Measurements from ENCODE around the gene NUDT16L1.
"Not testable (repeated sequence)": the region's sequence is repeated elsewhere in the genome, so short reads cannot be mapped to it uniquely, and the experiment has no call there.

Gene NUDT16L1

GRCh38 chr16:4729876-4730275 is 36.5 kb downstream of the NUDT16L1 start:
- H3K9me3 ChIP-seq (ENCODE audit: control insufficient read depth, low read length), result no peaks in the 10 kb centered on the region
- H3K27me3 ChIP-seq (ENCODE audit: control insufficient read depth, insufficient read depth, low read length), result no peaks in the 10 kb centered on the region
- H3K4me3 ChIP-seq (ENCODE audit: low read length), result no peak overlapping the region
- peaks cover under 1% of the 10 kb centered on the region for H3K4me1 ChIP-seq (ENCODE audit: control insufficient read depth, insufficient read depth, low read length)
- no peaks in the 10 kb centered on the region for H3K36me3 ChIP-seq (ENCODE audit: control insufficient read depth, insufficient read depth, low read length)
- H3K9ac ChIP-seq (ENCODE audit: low read length), result no peak overlapping the region

GRCh38 chr16:4733211-4733742 is 39.9 kb downstream of the NUDT16L1 start:
- H3K36me3 ChIP-seq (ENCODE audit: control insufficient read depth, insufficient read depth, low read length), result no peaks in the 10 kb centered on the region
- peak overlapping the region; percentile 71 for H3K9ac ChIP-seq (ENCODE audit: low read length)
- H3K4me1 ChIP-seq (ENCODE audit: control insufficient read depth, insufficient read depth, low read length), result peaks cover 6% of the 10 kb centered on the region
- no peaks in the 10 kb centered on the region for H3K27me3 ChIP-seq (ENCODE audit: control insufficient read depth, insufficient read depth, low read length)
- H3K4me3 ChIP-seq (ENCODE audit: low read length), result peak overlapping the region; percentile 98
- no peaks in the 10 kb centered on the region for H3K9me3 ChIP-seq (ENCODE audit: control insufficient read depth, low read length)

- no peaks in the 10 kb centered on the region for H3K9me3 ChIP-seq (ENCODE audit: control insufficient read depth, low read length)
- H3K4me3 ChIP-seq (ENCODE audit: low read length), result peak overlapping the region; percentile 98
- H3K4me1 ChIP-seq (ENCODE audit: control insufficient read depth, insufficient read depth, low read length), result peaks cover 6% of the 10 kb centered on the region
- H3K27me3 ChIP-seq (ENCODE audit: control insufficient read depth, insufficient read depth, low read length), result no peaks in the 10 kb centered on the region
- peak overlapping the region; percentile 71 for H3K9ac ChIP-seq (ENCODE audit: low read length)
- H3K36me3 ChIP-seq (ENCODE audit: control insufficient read depth, insufficient read depth, low read length), result no peaks in the 10 kb centered on the region
These were observed 40.3 kb downstream of the NUDT16L1 start for GRCh38 chr16:4733747-4734062.

GRCh38 chr16:4734063-4734729 is 40.8 kb downstream of the NUDT16L1 start, which contains the start of the genes ANKS3 and DNAAF8:
Gene ANKS3, minus strand, starts transcription at chr16:4734271. Its CDS starts 4,122 bp downstream, at chr16:4730149.
Gene DNAAF8, plus strand, starts transcription at chr16:4734537. Its CDS starts 1,978 bp downstream, at chr16:4736515.
- peak within 1 kb of the TSS; percentile 71 for H3K9ac ChIP-seq (ENCODE audit: low read length)
- H3K4me1 ChIP-seq (ENCODE audit: control insufficient read depth, insufficient read depth, low read length), result peaks cover 6% of the 10 kb centered on the region
- no peaks in the 10 kb centered on the region for H3K36me3 ChIP-seq (ENCODE audit: control insufficient read depth, insufficient read depth, low read length)
- peak within 1 kb of the TSS; percentile 98 for H3K4me3 ChIP-seq (ENCODE audit: low read length)
- no peaks in the 10 kb centered on the region for H3K27me3 ChIP-seq (ENCODE audit: control insufficient read depth, insufficient read depth, low read length)
- no peaks in the 10 kb centered on the region for H3K9me3 ChIP-seq (ENCODE audit: control insufficient read depth, low read length)

GRCh38 chr16:4734730-4735535 is 41.6 kb downstream of the NUDT16L1 start:
- Histone ChIP-seq H3K4me3 (ENCODE audit: low read length) (peak overlapping the region; percentile 98), H3K36me3 (ENCODE audit: control insufficient read depth, insufficient read depth, low read length) (no peaks in the 10 kb centered on the region), H3K27me3 (ENCODE audit: control insufficient read depth, insufficient read depth, low read length) (no peaks in the 10 kb centered on the region), H3K4me1 (ENCODE audit: control insufficient read depth, insufficient read depth, low read length) (peaks cover 6% of the 10 kb centered on the region), H3K9ac (ENCODE audit: low read length) (peak overlapping the region; percentile 5), H3K9me3 (ENCODE audit: control insufficient read depth, low read length) (no peaks in the 10 kb centered on the region)

GRCh38 chr16:4736546-4736945 is 43.2 kb downstream of the NUDT16L1 start:
- no peaks in the 10 kb centered on the region for H3K9me3 ChIP-seq (ENCODE audit: control insufficient read depth, low read length)
- H3K4me1 ChIP-seq (ENCODE audit: control insufficient read depth, insufficient read depth, low read length), result peaks cover 6% of the 10 kb centered on the region
- no peak overlapping the region for H3K9ac ChIP-seq (ENCODE audit: low read length)
- H3K4me3 ChIP-seq (ENCODE audit: low read length), result no peak overlapping the region
- no peaks in the 10 kb centered on the region for H3K27me3 ChIP-seq (ENCODE audit: control insufficient read depth, insufficient read depth, low read length)
- H3K36me3 ChIP-seq (ENCODE audit: control insufficient read depth, insufficient read depth, low read length), result no peaks in the 10 kb centered on the region

GRCh38 chr16:4737545-4737944 is 44.2 kb downstream of the NUDT16L1 start:
- H3K4me3 ChIP-seq (ENCODE audit: low read length), result no peak overlapping the region
- no peaks in the 10 kb centered on the region for H3K27me3 ChIP-seq (ENCODE audit: control insufficient read depth, insufficient read depth, low read length)
- H3K4me1 ChIP-seq (ENCODE audit: control insufficient read depth, insufficient read depth, low read length), result peaks cover 6% of the 10 kb centered on the region
- H3K9me3 ChIP-seq (ENCODE audit: control insufficient read depth, low read length), result no peaks in the 10 kb centered on the region
- no peaks in the 10 kb centered on the region for H3K36me3 ChIP-seq (ENCODE audit: control insufficient read depth, insufficient read depth, low read length)
- H3K9ac ChIP-seq (ENCODE audit: low read length), result no peak overlapping the region

- not testable (repeated sequence) for H3K9me3 ChIP-seq (ENCODE audit: control insufficient read depth, low read length); H3K36me3 ChIP-seq (ENCODE audit: control insufficient read depth, insufficient read depth, low read length); H3K9ac ChIP-seq (ENCODE audit: low read length); H3K27me3 ChIP-seq (ENCODE audit: control insufficient read depth, insufficient read depth, low read length); H3K4me3 ChIP-seq (ENCODE audit: low read length)
- H3K4me1 ChIP-seq (ENCODE audit: control insufficient read depth, insufficient read depth, low read length), result peaks cover 14% of the 10 kb centered on the region
These were observed 45.0 kb downstream of the NUDT16L1 start for GRCh38 chr16:4738370-4738769.

GRCh38 chr16:4743226-4743878 is 50.0 kb downstream of the NUDT16L1 start:
- Histone ChIP-seq H3K27me3 (ENCODE audit: control insufficient read depth, insufficient read depth, low read length) (no peaks in the 10 kb centered on the region), H3K9ac (ENCODE audit: low read length) (peak overlapping the region; percentile 45), H3K4me1 (ENCODE audit: control insufficient read depth, insufficient read depth, low read length) (peaks cover 11% of the 10 kb centered on the region), H3K9me3 (ENCODE audit: control insufficient read depth, low read length) (no peaks in the 10 kb centered on the region), H3K4me3 (ENCODE audit: low read length) (no peak overlapping the region), H3K36me3 (ENCODE audit: control insufficient read depth, insufficient read depth, low read length) (no peaks in the 10 kb centered on the region)

- Histone ChIP-seq H3K9me3 (ENCODE audit: control insufficient read depth, low read length) (no peaks in the 10 kb centered on the region), H3K4me3 (ENCODE audit: low read length) (no peak overlapping the region), H3K4me1 (ENCODE audit: control insufficient read depth, insufficient read depth, low read length) (peaks cover 11% of the 10 kb centered on the region), H3K9ac (ENCODE audit: low read length) (no peak overlapping the region), H3K27me3 (ENCODE audit: control insufficient read depth, insufficient read depth, low read length) (no peaks in the 10 kb centered on the region), H3K36me3 (ENCODE audit: control insufficient read depth, insufficient read depth, low read length) (no peaks in the 10 kb centered on the region)
These were observed 51.4 kb downstream of the NUDT16L1 start for GRCh38 chr16:4744555-4745273.

GRCh38 chr16:4745274-4745569 is 51.9 kb downstream of the NUDT16L1 start:
- no peak overlapping the region for H3K9ac ChIP-seq (ENCODE audit: low read length)
- H3K4me1 ChIP-seq (ENCODE audit: control insufficient read depth, insufficient read depth, low read length), result peaks cover 11% of the 10 kb centered on the region
- no peaks in the 10 kb centered on the region for H3K27me3 ChIP-seq (ENCODE audit: control insufficient read depth, insufficient read depth, low read length)
- no peak overlapping the region for H3K4me3 ChIP-seq (ENCODE audit: low read length)
- no peaks in the 10 kb centered on the region for H3K36me3 ChIP-seq (ENCODE audit: control insufficient read depth, insufficient read depth, low read length)
- H3K9me3 ChIP-seq (ENCODE audit: control insufficient read depth, low read length), result no peaks in the 10 kb centered on the region

Data from mucosa of stomach (tissue), 1 donor.